ENCODE measurements around the gene DLGAP1.

DLGAP1 gene

GRCh38 chr18:3689986-3690763, 764.9 kb downstream of the DLGAP1 start:
- Histone ChIP-seq H3K27ac (ENCODE audit: insufficient read depth, low read depth, low read length, poor library complexity, severe bottlenecking) (no peak overlapping the region), H3K27me3 (ENCODE audit: control insufficient read depth, insufficient read depth, low read length, poor library complexity, severe bottlenecking) (no peaks in the 10 kb centered on the region), H3K4me3 (ENCODE audit: insufficient read depth, low read depth, low read length) (no peak overlapping the region), H3K9me3 (ENCODE audit: control insufficient read depth, low read length) (no peaks in the 10 kb centered on the region), H3K36me3 (ENCODE audit: control insufficient read depth, insufficient read depth, low read length) (no peaks in the 10 kb centered on the region), H3K4me1 (ENCODE audit: control insufficient read depth, insufficient read depth, low read length) (peaks cover 7% of the 10 kb centered on the region)
- WGBS, 2 experiments, result 78 to 86% methylated on average over 7 to 9 of the region's 9 CpGs

- WGBS, 2 experiments, result 95 to 98% methylated on average over 2 of the region's 3 CpGs
- H3K4me1 ChIP-seq (ENCODE audit: control insufficient read depth, insufficient read depth, low read length), result peaks cover 7% of the 10 kb centered on the region
- no peak overlapping the region for H3K27ac ChIP-seq (ENCODE audit: insufficient read depth, low read depth, low read length, poor library complexity, severe bottlenecking)
- H3K9me3 ChIP-seq (ENCODE audit: control insufficient read depth, low read length), result no peaks in the 10 kb centered on the region
- H3K4me3 ChIP-seq (ENCODE audit: insufficient read depth, low read depth, low read length), result no peak overlapping the region
- no peaks in the 10 kb centered on the region for H3K27me3 ChIP-seq (ENCODE audit: control insufficient read depth, insufficient read depth, low read length, poor library complexity, severe bottlenecking)
- H3K36me3 ChIP-seq (ENCODE audit: control insufficient read depth, insufficient read depth, low read length), result no peaks in the 10 kb centered on the region
Measured at GRCh38 chr18:3689091-3689490, 766.0 kb downstream of the DLGAP1 start.

GRCh38 chr18:3688690-3689089, 766.4 kb downstream of the DLGAP1 start:
- H3K36me3 ChIP-seq (ENCODE audit: control insufficient read depth, insufficient read depth, low read length), result no peaks in the 10 kb centered on the region
- no peak overlapping the region for H3K27ac ChIP-seq (ENCODE audit: insufficient read depth, low read depth, low read length, poor library complexity, severe bottlenecking)
- H3K9me3 ChIP-seq (ENCODE audit: control insufficient read depth, low read length), result no peaks in the 10 kb centered on the region
- WGBS, 2 experiments, result 57 to 67% methylated on average over 5 of the region's 5 CpGs
- H3K4me1 ChIP-seq (ENCODE audit: control insufficient read depth, insufficient read depth, low read length), result peaks cover 7% of the 10 kb centered on the region
- H3K4me3 ChIP-seq (ENCODE audit: insufficient read depth, low read depth, low read length), result no peak overlapping the region
- H3K27me3 ChIP-seq (ENCODE audit: control insufficient read depth, insufficient read depth, low read length, poor library complexity, severe bottlenecking), result no peaks in the 10 kb centered on the region

GRCh38 chr18:3683483-3683882, 771.6 kb downstream of the DLGAP1 start:
- Histone ChIP-seq H3K9me3 (ENCODE audit: control insufficient read depth, low read length) (peaks cover 3% of the 10 kb centered on the region), H3K36me3 (ENCODE audit: control insufficient read depth, insufficient read depth, low read length) (no peaks in the 10 kb centered on the region), H3K27me3 (ENCODE audit: control insufficient read depth, insufficient read depth, low read length, poor library complexity, severe bottlenecking) (no peaks in the 10 kb centered on the region), H3K27ac (ENCODE audit: insufficient read depth, low read depth, low read length, poor library complexity, severe bottlenecking) (no peak overlapping the region), H3K4me3 (ENCODE audit: insufficient read depth, low read depth, low read length) (no peak overlapping the region), H3K4me1 (ENCODE audit: control insufficient read depth, insufficient read depth, low read length) (no peaks in the 10 kb centered on the region)
- 96 to 100% methylated on average over 1 to 3 of the region's 3 CpGs for WGBS, 2 experiments

GRCh38 chr18:3682061-3682460, 773.0 kb downstream of the DLGAP1 start:
- Histone ChIP-seq H3K27me3 (ENCODE audit: control insufficient read depth, insufficient read depth, low read length, poor library complexity, severe bottlenecking) (no peaks in the 10 kb centered on the region), H3K4me1 (ENCODE audit: control insufficient read depth, insufficient read depth, low read length) (no peaks in the 10 kb centered on the region), H3K36me3 (ENCODE audit: control insufficient read depth, insufficient read depth, low read length) (no peaks in the 10 kb centered on the region), H3K27ac (ENCODE audit: insufficient read depth, low read depth, low read length, poor library complexity, severe bottlenecking) (no peak overlapping the region), H3K4me3 (ENCODE audit: insufficient read depth, low read depth, low read length) (no peak overlapping the region), H3K9me3 (ENCODE audit: control insufficient read depth, low read length) (peaks cover 3% of the 10 kb centered on the region)
- 100% methylated on average over 3 of the region's 3 CpGs; no CpG with 5 or more reads in 1 of the 2 experiments for WGBS, 2 experiments

GRCh38 chr18:3679241-3679640, 775.9 kb downstream of the DLGAP1 start:
- Histone ChIP-seq H3K4me3 (ENCODE audit: insufficient read depth, low read depth, low read length) (no peak overlapping the region), H3K27me3 (ENCODE audit: control insufficient read depth, insufficient read depth, low read length, poor library complexity, severe bottlenecking) (no peaks in the 10 kb centered on the region), H3K9me3 (ENCODE audit: control insufficient read depth, low read length) (peaks cover 3% of the 10 kb centered on the region), H3K36me3 (ENCODE audit: control insufficient read depth, insufficient read depth, low read length) (no peaks in the 10 kb centered on the region), H3K4me1 (ENCODE audit: control insufficient read depth, insufficient read depth, low read length) (no peaks in the 10 kb centered on the region), H3K27ac (ENCODE audit: insufficient read depth, low read depth, low read length, poor library complexity, severe bottlenecking) (no peak overlapping the region)
- 96 to 97% methylated on average over 5 of the region's 5 CpGs for WGBS, 2 experiments

- no peaks in the 10 kb centered on the region for H3K4me1 ChIP-seq (ENCODE audit: control insufficient read depth, insufficient read depth, low read length)
- WGBS, 2 experiments, result 93 to 94% methylated on average over 8 of the region's 8 CpGs
Measured at GRCh38 chr18:3675994-3676393, 779.1 kb downstream of the DLGAP1 start.

GRCh38 chr18:3675446-3675845, 779.7 kb downstream of the DLGAP1 start:
- no peaks in the 10 kb centered on the region for H3K27me3 ChIP-seq (ENCODE audit: control insufficient read depth, insufficient read depth, low read length, poor library complexity, severe bottlenecking)
- no peak overlapping the region for H3K4me3 ChIP-seq (ENCODE audit: insufficient read depth, low read depth, low read length)
- H3K9me3 ChIP-seq (ENCODE audit: control insufficient read depth, low read length), result no peaks in the 10 kb centered on the region
- 92 to 94% methylated on average over 3 of the region's 3 CpGs for WGBS, 2 experiments
- no peaks in the 10 kb centered on the region for H3K36me3 ChIP-seq (ENCODE audit: control insufficient read depth, insufficient read depth, low read length)
- no peaks in the 10 kb centered on the region for H3K4me1 ChIP-seq (ENCODE audit: control insufficient read depth, insufficient read depth, low read length)
- H3K27ac ChIP-seq (ENCODE audit: insufficient read depth, low read depth, low read length, poor library complexity, severe bottlenecking), result no peak overlapping the region

More at GRCh38 chr18:3675994-3676393, 779.1 kb downstream of the DLGAP1 start:
- Histone ChIP-seq H3K9me3 (ENCODE audit: control insufficient read depth, low read length) (no peaks in the 10 kb centered on the region), H3K4me3 (ENCODE audit: insufficient read depth, low read depth, low read length) (no peak overlapping the region), H3K27me3 (ENCODE audit: control insufficient read depth, insufficient read depth, low read length, poor library complexity, severe bottlenecking) (no peaks in the 10 kb centered on the region), H3K27ac (ENCODE audit: insufficient read depth, low read depth, low read length, poor library complexity, severe bottlenecking) (no peak overlapping the region), H3K36me3 (ENCODE audit: control insufficient read depth, insufficient read depth, low read length) (no peaks in the 10 kb centered on the region)

- 78 to 88% methylated on average over 2 of the region's 2 CpGs for WGBS, 2 experiments
- Histone ChIP-seq H3K9me3 (ENCODE audit: control insufficient read depth, low read length) (no peaks in the 10 kb centered on the region), H3K27me3 (ENCODE audit: control insufficient read depth, insufficient read depth, low read length, poor library complexity, severe bottlenecking) (no peaks in the 10 kb centered on the region)
Measured at GRCh38 chr18:3671176-3671575, 783.9 kb downstream of the DLGAP1 start.

GRCh38 chr18:3669376-3669775, 785.7 kb downstream of the DLGAP1 start:
- Histone ChIP-seq H3K4me3 (ENCODE audit: insufficient read depth, low read depth, low read length) (no peak overlapping the region), H3K36me3 (ENCODE audit: control insufficient read depth, insufficient read depth, low read length) (no peaks in the 10 kb centered on the region)
- 95 to 97% methylated on average over 17 of the region's 17 CpGs for WGBS, 2 experiments

More at GRCh38 chr18:3671176-3671575, 783.9 kb downstream of the DLGAP1 start:
- H3K27ac ChIP-seq (ENCODE audit: insufficient read depth, low read depth, low read length, poor library complexity, severe bottlenecking), result no peak overlapping the region
- no peaks in the 10 kb centered on the region for H3K36me3 ChIP-seq (ENCODE audit: control insufficient read depth, insufficient read depth, low read length)
- no peaks in the 10 kb centered on the region for H3K4me1 ChIP-seq (ENCODE audit: control insufficient read depth, insufficient read depth, low read length)
- H3K4me3 ChIP-seq (ENCODE audit: insufficient read depth, low read depth, low read length), result no peak overlapping the region

More at GRCh38 chr18:3669376-3669775, 785.7 kb downstream of the DLGAP1 start:
- Histone ChIP-seq H3K27ac (ENCODE audit: insufficient read depth, low read depth, low read length, poor library complexity, severe bottlenecking) (no peak overlapping the region), H3K27me3 (ENCODE audit: control insufficient read depth, insufficient read depth, low read length, poor library complexity, severe bottlenecking) (no peaks in the 10 kb centered on the region), H3K4me1 (ENCODE audit: control insufficient read depth, insufficient read depth, low read length) (peaks cover 15% of the 10 kb centered on the region), H3K9me3 (ENCODE audit: control insufficient read depth, low read length) (no peaks in the 10 kb centered on the region)
